Inflammatory macrophage treated with lipopolysaccharide for 4 hours (primary cell): ENCODE results near the gene GABARAPL1.

ENCODE experiments used
- DNase-seq: peaks from one replicate; pipeline ENCODE4 v3.0.0-alpha.2; 2020

The GABARAPL1 gene

GRCh38 chr12:10212739-10213131, at the start of gene GABARAPL1:
Gene GABARAPL1 (plus strand): TSS chr12:10212877. CDS start chr12:10213130, 253 bp downstream.
- DNase-seq: peak; percentile 85

GRCh38 chr12:10163084-10163483, 49.6 kb upstream of the GABARAPL1 start:
- DNase-seq: no peak

- DNase-seq: no peak
Measured at GRCh38 chr12:10165421-10165820, 47.3 kb upstream of the GABARAPL1 start.

GRCh38 chr12:10167599-10167998, 45.1 kb upstream of the GABARAPL1 start:
- peak; percentile 95 for DNase-seq

- DNase-seq: no peak
Measured at GRCh38 chr12:10169104-10169503, 43.6 kb upstream of the GABARAPL1 start.

- peak; percentile 49 for DNase-seq
Measured at GRCh38 chr12:10170216-10170615, 42.5 kb upstream of the GABARAPL1 start.

- DNase-seq: peak; percentile 94
Measured at GRCh38 chr12:10171973-10172728, 40.5 kb upstream of the GABARAPL1 start, which contains the start of gene OLR1. Gene OLR1 (minus strand): TSS chr12:10172132. CDS start chr12:10172077, 55 bp downstream.

GRCh38 chr12:10174986-10175614, 37.6 kb upstream of the GABARAPL1 start:
- DNase-seq: no peak

- no peak for DNase-seq
Measured at GRCh38 chr12:10175846-10176636, 36.6 kb upstream of the GABARAPL1 start.

GRCh38 chr12:10178821-10179220, 33.9 kb upstream of the GABARAPL1 start, which contains the start of gene TMEM52B:
Gene TMEM52B (plus strand): TSS chr12:10179032. CDS start chr12:10179575, 543 bp downstream.
- DNase-seq: no peak

GRCh38 chr12:10179776-10180181, 32.9 kb upstream of the GABARAPL1 start:
- no peak for DNase-seq

GRCh38 chr12:10182354-10183049, 30.2 kb upstream of the GABARAPL1 start:
- peak; percentile 97 for DNase-seq

GRCh38 chr12:10184261-10184843, 28.3 kb upstream of the GABARAPL1 start:
- peak; percentile 94 for DNase-seq

- peak; percentile 93 for DNase-seq
Measured at GRCh38 chr12:10186299-10186698, 26.4 kb upstream of the GABARAPL1 start.

GRCh38 chr12:10186958-10187357, 25.7 kb upstream of the GABARAPL1 start:
- peak; percentile 73 for DNase-seq

- DNase-seq: peak; percentile 29
Measured at GRCh38 chr12:10189653-10190052, 23.0 kb upstream of the GABARAPL1 start.

GRCh38 chr12:10190558-10191388, 21.9 kb upstream of the GABARAPL1 start:
- DNase-seq: peak; percentile 78

GRCh38 chr12:10191865-10192264, 20.8 kb upstream of the GABARAPL1 start:
- DNase-seq: no peak

GRCh38 chr12:10194160-10194670, 18.5 kb upstream of the GABARAPL1 start:
- no peak for DNase-seq

GRCh38 chr12:10196210-10196609, 16.5 kb upstream of the GABARAPL1 start:
- DNase-seq: no peak

- no peak for DNase-seq
Measured at GRCh38 chr12:10197879-10198278, 14.8 kb upstream of the GABARAPL1 start.
